Activated naive CD8-positive, alpha-beta T cell treated with anti-CD3 and anti-CD28 coated beads, Interleukin-2, amount 50 U/mL, for 24 hours (primary cell): ENCODE results near the gene BMPR1B.

Experiments
- ATAC-seq: fragments of 150-1000 bp; cut with Tn5 transposase; one replicate; pipeline ENCODE4 v1.10.0; 2021
- DNase-seq: peaks from one replicate; pipeline ENCODE4 v3.0.0; 2021
- H3K27ac Mint-ChIP-seq: one replicate; pipeline ENCODE4 v1.8.0; 2021; ENCODE audit warnings: mild to moderate bottlenecking, mixed read lengths
- H3K27me3 Mint-ChIP-seq: one replicate; pipeline ENCODE4 v1.8.0; 2021; ENCODE audit warnings: mixed read lengths
- H3K36me3 Mint-ChIP-seq: one replicate; pipeline ENCODE4 v1.8.0; 2021; ENCODE audit warnings: low read depth, mixed read lengths
- H3K4me1 Mint-ChIP-seq: one replicate; pipeline ENCODE4 v1.8.0; 2021; ENCODE audit warnings: mixed read lengths
- H3K4me3 Mint-ChIP-seq: one replicate; pipeline ENCODE4 v1.8.0; 2021; ENCODE audit warnings: mild to moderate bottlenecking, moderate library complexity, mixed read lengths
- H3K9me3 Mint-ChIP-seq: one replicate; pipeline ENCODE4 v1.8.0; 2021; ENCODE audit warnings: mixed read lengths

Gene BMPR1B

GRCh38 chr4:94757192-94758140 is at the start of gene BMPR1B:
BMPR1B (plus strand) TSS chr4:94757955; CDS start chr4:95104425, 346,470 bp downstream.
- peaks cover 7% of the 10 kb centered on the region for H3K4me1 Mint-ChIP-seq
- no peak within 1 kb of the TSS for H3K27ac Mint-ChIP-seq
- no peaks in the 10 kb centered on the region for H3K9me3 Mint-ChIP-seq

GRCh38 chr4:94711635-94712034 is 46.1 kb upstream of the BMPR1B start:
- no peak for DNase-seq
- no peak overlapping the region for H3K27ac Mint-ChIP-seq

More at GRCh38 chr4:94757192-94758140, at the start of gene BMPR1B:
- Mint-ChIP-seq H3K36me3 (no peaks in the 10 kb centered on the region), H3K27me3 (peaks cover 57% of the 10 kb centered on the region), H3K4me3 (peak within 1 kb of the TSS; percentile 60)
- peak; percentile 2 for DNase-seq
- peak; percentile 35 for ATAC-seq

GRCh38 chr4:94714365-94715160 is 43.2 kb upstream of the BMPR1B start:
- Mint-ChIP-seq H3K27ac (no peak overlapping the region), H3K4me1 (no peaks in the 10 kb centered on the region), H3K36me3 (no peaks in the 10 kb centered on the region), H3K4me3 (no peak overlapping the region), H3K27me3 (peaks cover 2% of the 10 kb centered on the region), H3K9me3 (no peaks in the 10 kb centered on the region)
- DNase-seq (no peak), ATAC-seq (no peak)

More at GRCh38 chr4:94711635-94712034, 46.1 kb upstream of the BMPR1B start:
- H3K4me3 Mint-ChIP-seq = no peak overlapping the region
- H3K9me3 Mint-ChIP-seq = peaks cover 4% of the 10 kb centered on the region
- no peaks in the 10 kb centered on the region for H3K36me3 Mint-ChIP-seq
- no peak for ATAC-seq
- no peaks in the 10 kb centered on the region for H3K4me1 Mint-ChIP-seq
- H3K27me3 Mint-ChIP-seq = no peaks in the 10 kb centered on the region

GRCh38 chr4:94715726-94716125 is 42.0 kb upstream of the BMPR1B start:
- H3K27me3 Mint-ChIP-seq = peaks cover 2% of the 10 kb centered on the region
- no peak overlapping the region for H3K4me3 Mint-ChIP-seq
- no peaks in the 10 kb centered on the region for H3K36me3 Mint-ChIP-seq
- DNase-seq (no peak), ATAC-seq (no peak)
- H3K27ac Mint-ChIP-seq = no peak overlapping the region
- no peaks in the 10 kb centered on the region for H3K9me3 Mint-ChIP-seq
- H3K4me1 Mint-ChIP-seq = no peaks in the 10 kb centered on the region

- Mint-ChIP-seq H3K4me3 (no peak overlapping the region), H3K36me3 (no peaks in the 10 kb centered on the region), H3K27ac (no peak overlapping the region)
Observed at GRCh38 chr4:94721310-94721709, 36.4 kb upstream of the BMPR1B start.

GRCh38 chr4:94722270-94722669 is 35.5 kb upstream of the BMPR1B start:
- H3K9me3 Mint-ChIP-seq = no peaks in the 10 kb centered on the region
- H3K27ac Mint-ChIP-seq = no peak overlapping the region
- peaks cover 1% of the 10 kb centered on the region for H3K4me1 Mint-ChIP-seq
- no peak for DNase-seq
- H3K27me3 Mint-ChIP-seq = peaks cover 2% of the 10 kb centered on the region
- no peaks in the 10 kb centered on the region for H3K36me3 Mint-ChIP-seq
- H3K4me3 Mint-ChIP-seq = no peak overlapping the region
- no peak for ATAC-seq

More at GRCh38 chr4:94721310-94721709, 36.4 kb upstream of the BMPR1B start:
- Mint-ChIP-seq H3K9me3 (no peaks in the 10 kb centered on the region), H3K27me3 (peaks cover 4% of the 10 kb centered on the region), H3K4me1 (peaks cover 1% of the 10 kb centered on the region)
- no peak for ATAC-seq
- no peak for DNase-seq

- no peak for ATAC-seq
- peaks cover 2% of the 10 kb centered on the region for H3K27me3 Mint-ChIP-seq
Observed at GRCh38 chr4:94722748-94723147, 35.0 kb upstream of the BMPR1B start.

GRCh38 chr4:94724016-94724790 is 33.6 kb upstream of the BMPR1B start:
- ATAC-seq (no peak), DNase-seq (no peak)
- Mint-ChIP-seq H3K4me3 (no peak overlapping the region), H3K36me3 (no peaks in the 10 kb centered on the region), H3K4me1 (peaks cover 1% of the 10 kb centered on the region), H3K27ac (no peak overlapping the region), H3K9me3 (no peaks in the 10 kb centered on the region), H3K27me3 (peaks cover 9% of the 10 kb centered on the region)

More at GRCh38 chr4:94722748-94723147, 35.0 kb upstream of the BMPR1B start:
- Mint-ChIP-seq H3K4me1 (peaks cover 1% of the 10 kb centered on the region), H3K9me3 (no peaks in the 10 kb centered on the region), H3K36me3 (no peaks in the 10 kb centered on the region), H3K4me3 (no peak overlapping the region), H3K27ac (no peak overlapping the region)
- DNase-seq = no peak

GRCh38 chr4:94726524-94727123 is 31.1 kb upstream of the BMPR1B start:
- Mint-ChIP-seq H3K27ac (no peak overlapping the region), H3K36me3 (no peaks in the 10 kb centered on the region), H3K27me3 (peaks cover 9% of the 10 kb centered on the region), H3K4me3 (no peak overlapping the region), H3K9me3 (no peaks in the 10 kb centered on the region), H3K4me1 (peaks cover 1% of the 10 kb centered on the region)
- no peak for ATAC-seq
- DNase-seq = no peak

GRCh38 chr4:94728056-94728766 is 29.5 kb upstream of the BMPR1B start:
- DNase-seq (no peak), ATAC-seq (no peak)
- H3K9me3 Mint-ChIP-seq = no peaks in the 10 kb centered on the region
- no peaks in the 10 kb centered on the region for H3K4me1 Mint-ChIP-seq
- H3K27me3 Mint-ChIP-seq = peaks cover 9% of the 10 kb centered on the region
- no peak overlapping the region for H3K4me3 Mint-ChIP-seq
- no peak overlapping the region for H3K27ac Mint-ChIP-seq
- H3K36me3 Mint-ChIP-seq = no peaks in the 10 kb centered on the region

- ATAC-seq (no peak), DNase-seq (no peak)
- Mint-ChIP-seq H3K4me1 (no peaks in the 10 kb centered on the region), H3K4me3 (no peak overlapping the region), H3K27ac (no peak overlapping the region), H3K9me3 (no peaks in the 10 kb centered on the region), H3K27me3 (peaks cover 7% of the 10 kb centered on the region), H3K36me3 (no peaks in the 10 kb centered on the region)
Observed at GRCh38 chr4:94732358-94732698, 25.4 kb upstream of the BMPR1B start.

GRCh38 chr4:94739741-94740140 is 18.0 kb upstream of the BMPR1B start:
- Mint-ChIP-seq H3K4me3 (no peak overlapping the region), H3K36me3 (no peaks in the 10 kb centered on the region), H3K27me3 (no peaks in the 10 kb centered on the region), H3K9me3 (no peaks in the 10 kb centered on the region), H3K4me1 (no peaks in the 10 kb centered on the region), H3K27ac (no peak overlapping the region)
- no peak for DNase-seq
- no peak for ATAC-seq

GRCh38 chr4:94741304-94741703 is 16.5 kb upstream of the BMPR1B start:
- no peaks in the 10 kb centered on the region for H3K4me1 Mint-ChIP-seq
- no peaks in the 10 kb centered on the region for H3K9me3 Mint-ChIP-seq
- no peaks in the 10 kb centered on the region for H3K36me3 Mint-ChIP-seq
- no peak overlapping the region for H3K4me3 Mint-ChIP-seq
- no peak for DNase-seq
- ATAC-seq = no peak
- no peak overlapping the region for H3K27ac Mint-ChIP-seq
- no peaks in the 10 kb centered on the region for H3K27me3 Mint-ChIP-seq
